Measurements from ENCODE around the gene FSTL1. TPM values are rescaled to one million over a fixed set of nuclear protein-coding genes. Genes with fewer than 3 reads are reported as not detected.
"Not testable (repeated sequence)": the region's sequence is repeated elsewhere in the genome, so short reads cannot be mapped to it uniquely, and the experiment has no call there.

FSTL1 gene
- total and polyA plus RNA-seq, 5 experiments from 2014 or later, result 0.23 to 0.82 (median 0.51) TPM; not detected in 1

GRCh38 chr3:120394347-120394746 lies 56.4 kb downstream of the FSTL1 start:
- Mint-ChIP-seq H3K27me3 (peaks cover 0 to 2% (median 0%) of the 10 kb centered on the region in 5 donors), H3K9me3 (no peaks in the 10 kb centered on the region), H3K27ac (no peak overlapping the region), H3K36me3 (no peaks in the 10 kb centered on the region), H3K4me1 (peaks cover 0 to 2% (median under 1%) of the 10 kb centered on the region in 4 donors), H3K4me3 (no peak overlapping the region)
- POLR2A ChIA-PET, result no interaction called here
- no peak for ATAC-seq
- no peak for DNase-seq

- H3K4me3 Mint-ChIP-seq, result no peak overlapping the region
- no peak for DNase-seq
- peaks cover 0 to 2% (median 0%) of the 10 kb centered on the region in 5 donors for H3K27me3 Mint-ChIP-seq
- H3K27ac Mint-ChIP-seq, result no peak overlapping the region
- H3K4me1 Mint-ChIP-seq, result peaks cover 0 to 1% (median 0%) of the 10 kb centered on the region in 4 donors
- POLR2A ChIA-PET, result no interaction called here
- no peak for ATAC-seq
- no peaks in the 10 kb centered on the region for H3K9me3 Mint-ChIP-seq
- H3K36me3 Mint-ChIP-seq, result no peaks in the 10 kb centered on the region
These were observed 57.0 kb downstream of the FSTL1 start for GRCh38 chr3:120393761-120394160.

- no peak overlapping the region for H3K4me3 Mint-ChIP-seq
These were observed 57.5 kb downstream of the FSTL1 start for GRCh38 chr3:120393243-120393642.

GRCh38 chr3:120382941-120383447 lies 67.8 kb downstream of the FSTL1 start:
- no peak for DNase-seq
- peaks cover 0 to 10% (median 2%) of the 10 kb centered on the region in 9 donors for H3K9me3 Mint-ChIP-seq

More at GRCh38 chr3:120393243-120393642, 57.5 kb downstream of the FSTL1 start:
- DNase-seq, result no peak
- Mint-ChIP-seq H3K27ac (no peak overlapping the region), H3K36me3 (no peaks in the 10 kb centered on the region), H3K4me1 (no peaks in the 10 kb centered on the region), H3K9me3 (no peaks in the 10 kb centered on the region), H3K27me3 (peaks cover 0 to 2% (median 0%) of the 10 kb centered on the region in 5 donors)
- ATAC-seq, result no peak
- POLR2A ChIA-PET, result no interaction called here

GRCh38 chr3:120381503-120381902 lies 69.3 kb downstream of the FSTL1 start:
- peaks cover 0 to 10% (median 2%) of the 10 kb centered on the region in 9 donors for H3K9me3 Mint-ChIP-seq
- no peak overlapping the region for H3K4me3 Mint-ChIP-seq
- no peak for DNase-seq
- H3K36me3 Mint-ChIP-seq, result peaks cover 0 to 9% (median 3%) of the 10 kb centered on the region in 3 donors
- no peaks in the 10 kb centered on the region for H3K4me1 Mint-ChIP-seq
- no peak for ATAC-seq
- no peak overlapping the region for H3K27ac Mint-ChIP-seq
- peaks cover 0 to 9% (median 1%) of the 10 kb centered on the region in 5 donors for H3K27me3 Mint-ChIP-seq
- POLR2A ChIA-PET, result no interaction called here

More at GRCh38 chr3:120382941-120383447, 67.8 kb downstream of the FSTL1 start:
- H3K27me3 Mint-ChIP-seq, result peaks cover 0 to 9% (median 1%) of the 10 kb centered on the region in 5 donors
- no peak overlapping the region for H3K4me3 Mint-ChIP-seq
- no peak overlapping the region for H3K27ac Mint-ChIP-seq
- POLR2A ChIA-PET, result no interaction called here
- no peaks in the 10 kb centered on the region for H3K4me1 Mint-ChIP-seq
- no peak for ATAC-seq
- peaks cover 0 to 9% (median 3%) of the 10 kb centered on the region in 3 donors for H3K36me3 Mint-ChIP-seq

GRCh38 chr3:120377948-120378347 lies 72.8 kb downstream of the FSTL1 start:
- POLR2A ChIA-PET, H3K4me1 Mint-ChIP-seq, H3K27me3 Mint-ChIP-seq, ATAC-seq, H3K9me3 Mint-ChIP-seq, H3K4me3 Mint-ChIP-seq, H3K36me3 Mint-ChIP-seq, H3K27ac Mint-ChIP-seq, DNase-seq: not testable (repeated sequence)

- ATAC-seq (no peak), DNase-seq (no peak)
- POLR2A ChIA-PET, result no interaction called here
- H3K27ac Mint-ChIP-seq, result no peak overlapping the region
- H3K9me3 Mint-ChIP-seq, result peaks cover 0 to 3% (median 0%) of the 10 kb centered on the region in 9 donors
- H3K36me3 Mint-ChIP-seq, result no peaks in the 10 kb centered on the region
- H3K27me3 Mint-ChIP-seq, result peaks cover 4 to 11% (median 8%) of the 10 kb centered on the region in 5 donors
- H3K4me3 Mint-ChIP-seq, result no peak overlapping the region
- no peaks in the 10 kb centered on the region for H3K4me1 Mint-ChIP-seq
These were observed 80.3 kb downstream of the FSTL1 start for GRCh38 chr3:120370463-120370862.

GRCh38 chr3:120369037-120369467 lies 81.7 kb downstream of the FSTL1 start:
- Mint-ChIP-seq H3K27ac (no peak overlapping the region), H3K36me3 (no peaks in the 10 kb centered on the region), H3K9me3 (peaks cover 0 to 3% (median 0%) of the 10 kb centered on the region in 9 donors), H3K4me1 (no peaks in the 10 kb centered on the region), H3K27me3 (peaks cover 4 to 12% (median 8%) of the 10 kb centered on the region in 5 donors), H3K4me3 (no peak overlapping the region)
- ATAC-seq (no peak), DNase-seq (no peak)
- POLR2A ChIA-PET, result no interaction called here

- H3K36me3 Mint-ChIP-seq, result no peaks in the 10 kb centered on the region
- peaks cover 4 to 12% (median 8%) of the 10 kb centered on the region in 5 donors for H3K27me3 Mint-ChIP-seq
- POLR2A ChIA-PET, result no interaction called here
- DNase-seq (no peak), ATAC-seq (no peak)
- peaks cover 0 to 3% (median 0%) of the 10 kb centered on the region in 9 donors for H3K9me3 Mint-ChIP-seq
- H3K4me3 Mint-ChIP-seq, result no peak overlapping the region
- H3K27ac Mint-ChIP-seq, result no peak overlapping the region
- no peaks in the 10 kb centered on the region for H3K4me1 Mint-ChIP-seq
These were observed 82.6 kb downstream of the FSTL1 start for GRCh38 chr3:120368172-120368571.

GRCh38 chr3:120364821-120365220 lies 86.0 kb downstream of the FSTL1 start:
- no peaks in the 10 kb centered on the region for H3K9me3 Mint-ChIP-seq
- DNase-seq, result no peak
- H3K27ac Mint-ChIP-seq, result no peak overlapping the region
- no peak overlapping the region for H3K4me3 Mint-ChIP-seq
- POLR2A ChIA-PET, result no interaction called here
- no peaks in the 10 kb centered on the region for H3K4me1 Mint-ChIP-seq
- ATAC-seq, result no peak
- no peaks in the 10 kb centered on the region for H3K36me3 Mint-ChIP-seq
- H3K27me3 Mint-ChIP-seq, result peaks cover 9 to 22% (median 11%) of the 10 kb centered on the region in 5 donors

GRCh38 chr3:120364101-120364500 lies 86.7 kb downstream of the FSTL1 start:
- Mint-ChIP-seq H3K4me1 (no peaks in the 10 kb centered on the region), H3K27ac (no peak overlapping the region), H3K36me3 (no peaks in the 10 kb centered on the region), H3K4me3 (no peak overlapping the region), H3K27me3 (peaks cover 9 to 22% (median 11%) of the 10 kb centered on the region in 5 donors), H3K9me3 (no peaks in the 10 kb centered on the region)
- POLR2A ChIA-PET, result no interaction called here
- no peak for DNase-seq
- no peak for ATAC-seq

GRCh38 chr3:120357807-120358206 lies 93.0 kb downstream of the FSTL1 start:
- POLR2A ChIA-PET, result no interaction called here
- DNase-seq (no peak), ATAC-seq (no peak)
- Mint-ChIP-seq H3K4me3 (no peak overlapping the region), H3K9me3 (no peaks in the 10 kb centered on the region), H3K27ac (no peak overlapping the region), H3K4me1 (no peaks in the 10 kb centered on the region), H3K27me3 (peaks cover 6 to 32% (median 11%) of the 10 kb centered on the region in 5 donors), H3K36me3 (no peaks in the 10 kb centered on the region)

- POLR2A ChIA-PET, result no interaction called here
- peaks cover 3 to 26% (median 4%) of the 10 kb centered on the region in 5 donors for H3K27me3 Mint-ChIP-seq
- no peak for ATAC-seq
These were observed 95.3 kb downstream of the FSTL1 start for GRCh38 chr3:120355486-120355885.

GRCh38 chr3:120353463-120353862 lies 97.3 kb downstream of the FSTL1 start:
- Mint-ChIP-seq H3K36me3 (no peaks in the 10 kb centered on the region), H3K4me3 (no peak overlapping the region), H3K4me1 (peaks cover 2 to 9% (median 5%) of the 10 kb centered on the region in 4 donors), H3K27ac (no peak overlapping the region), H3K27me3 (peaks cover 0 to 19% (median 4%) of the 10 kb centered on the region in 5 donors), H3K9me3 (no peaks in the 10 kb centered on the region)
- POLR2A ChIA-PET, result no interaction called here
- DNase-seq (no peak), ATAC-seq (no peak)

More at GRCh38 chr3:120355486-120355885, 95.3 kb downstream of the FSTL1 start:
- H3K36me3 Mint-ChIP-seq, result no peaks in the 10 kb centered on the region
- H3K9me3 Mint-ChIP-seq, result no peaks in the 10 kb centered on the region
- no peak overlapping the region for H3K27ac Mint-ChIP-seq
- no peak for DNase-seq
- no peak overlapping the region for H3K4me3 Mint-ChIP-seq
- no peaks in the 10 kb centered on the region for H3K4me1 Mint-ChIP-seq
